ENCODE results near the gene MMP1. TPM values are rescaled to one million over a fixed set of nuclear protein-coding genes. Genes with fewer than 3 reads are reported as not detected.

The MMP1 gene
- total RNA-seq, 1 experiment from 2014 or later: 0.15 TPM

DNA sequence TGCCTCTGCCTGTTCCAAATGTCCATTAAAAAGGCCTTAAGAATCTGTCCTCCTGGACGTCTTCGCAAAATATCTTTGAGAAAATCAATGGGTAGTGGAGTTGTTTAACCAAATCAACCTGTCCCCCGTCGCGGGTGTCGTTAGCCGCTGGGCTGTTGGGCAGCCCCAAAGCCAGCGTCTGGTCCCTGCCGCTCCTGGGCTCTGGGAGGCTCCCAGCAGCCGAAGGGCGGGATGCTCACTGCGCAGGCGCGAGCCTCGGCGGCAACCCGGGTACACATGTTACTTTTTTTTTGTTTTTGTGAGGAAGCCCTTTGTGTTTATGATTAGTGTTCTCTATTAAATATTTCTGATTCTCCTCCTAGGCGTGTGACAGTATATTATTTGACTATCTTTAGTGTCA is 30.2 kb downstream of the MMP1 start:
- H3K4me1 ChIP-seq (ENCODE audit: control insufficient read depth, insufficient read depth, low read length): no peaks in the 10 kb centered on the region
- ChIA-PET POLR2A (no interaction called here), CTCF (no interaction called here)
- in situ Hi-C loops (cut with HindIII; ENCODE audit: low pct_unique_long_range_greater_than_20kb, low sequenced_read_pairs) (no loop called here), intact Hi-C loops (cut with micrococcal nuclease; ENCODE audit: unreplicated experiment) (no loop called here)
- H3K27me3 ChIP-seq (ENCODE audit: control insufficient read depth, insufficient read depth, low read length): peaks cover 9% of the 10 kb centered on the region; the same call in 1 of the 2 replicates
- ATAC-seq: peak; percentile 89
- H3K4me3 ChIP-seq (ENCODE audit: low read depth in 2 of 2, low read length in 2 of 2): peak overlapping the region; percentile 19 to 28
- no peaks in the 10 kb centered on the region for H3K36me3 ChIP-seq (ENCODE audit: control insufficient read depth, insufficient read depth, low read length)
- H3K27ac ChIP-seq (ENCODE audit: low read length): no peak overlapping the region
- DNase-seq (ENCODE audit: low read depth, low spot score): no peak
- TF ChIP-seq POLR2AphosphoS5 (IDR thresholded peaks at IDR 0.05; ENCODE audit: low read depth, low read length) (no peak), SIN3A (IDR thresholded peaks at IDR 0.05; ENCODE audit: borderline replicate concordance, insufficient read depth, low read depth, low read length) (no peak), TCF7L2 (IDR thresholded peaks at IDR 0.05; ENCODE audit: low read depth, low read length) (no peak)
- TF ChIP-seq, protein P1, sequence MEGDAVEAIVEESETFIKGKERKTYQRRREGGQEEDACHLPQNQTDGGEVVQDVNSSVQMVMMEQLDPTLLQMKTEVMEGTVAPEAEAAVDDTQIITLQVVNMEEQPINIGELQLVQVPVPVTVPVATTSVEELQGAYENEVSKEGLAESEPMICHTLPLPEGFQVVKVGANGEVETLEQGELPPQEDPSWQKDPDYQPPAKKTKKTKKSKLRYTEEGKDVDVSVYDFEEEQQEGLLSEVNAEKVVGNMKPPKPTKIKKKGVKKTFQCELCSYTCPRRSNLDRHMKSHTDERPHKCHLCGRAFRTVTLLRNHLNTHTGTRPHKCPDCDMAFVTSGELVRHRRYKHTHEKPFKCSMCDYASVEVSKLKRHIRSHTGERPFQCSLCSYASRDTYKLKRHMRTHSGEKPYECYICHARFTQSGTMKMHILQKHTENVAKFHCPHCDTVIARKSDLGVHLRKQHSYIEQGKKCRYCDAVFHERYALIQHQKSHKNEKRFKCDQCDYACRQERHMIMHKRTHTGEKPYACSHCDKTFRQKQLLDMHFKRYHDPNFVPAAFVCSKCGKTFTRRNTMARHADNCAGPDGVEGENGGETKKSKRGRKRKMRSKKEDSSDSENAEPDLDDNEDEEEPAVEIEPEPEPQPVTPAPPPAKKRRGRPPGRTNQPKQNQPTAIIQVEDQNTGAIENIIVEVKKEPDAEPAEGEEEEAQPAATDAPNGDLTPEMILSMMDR (IDR thresholded peaks at IDR 0.05): no peak
- TF ChIP-seq, protein P2, sequence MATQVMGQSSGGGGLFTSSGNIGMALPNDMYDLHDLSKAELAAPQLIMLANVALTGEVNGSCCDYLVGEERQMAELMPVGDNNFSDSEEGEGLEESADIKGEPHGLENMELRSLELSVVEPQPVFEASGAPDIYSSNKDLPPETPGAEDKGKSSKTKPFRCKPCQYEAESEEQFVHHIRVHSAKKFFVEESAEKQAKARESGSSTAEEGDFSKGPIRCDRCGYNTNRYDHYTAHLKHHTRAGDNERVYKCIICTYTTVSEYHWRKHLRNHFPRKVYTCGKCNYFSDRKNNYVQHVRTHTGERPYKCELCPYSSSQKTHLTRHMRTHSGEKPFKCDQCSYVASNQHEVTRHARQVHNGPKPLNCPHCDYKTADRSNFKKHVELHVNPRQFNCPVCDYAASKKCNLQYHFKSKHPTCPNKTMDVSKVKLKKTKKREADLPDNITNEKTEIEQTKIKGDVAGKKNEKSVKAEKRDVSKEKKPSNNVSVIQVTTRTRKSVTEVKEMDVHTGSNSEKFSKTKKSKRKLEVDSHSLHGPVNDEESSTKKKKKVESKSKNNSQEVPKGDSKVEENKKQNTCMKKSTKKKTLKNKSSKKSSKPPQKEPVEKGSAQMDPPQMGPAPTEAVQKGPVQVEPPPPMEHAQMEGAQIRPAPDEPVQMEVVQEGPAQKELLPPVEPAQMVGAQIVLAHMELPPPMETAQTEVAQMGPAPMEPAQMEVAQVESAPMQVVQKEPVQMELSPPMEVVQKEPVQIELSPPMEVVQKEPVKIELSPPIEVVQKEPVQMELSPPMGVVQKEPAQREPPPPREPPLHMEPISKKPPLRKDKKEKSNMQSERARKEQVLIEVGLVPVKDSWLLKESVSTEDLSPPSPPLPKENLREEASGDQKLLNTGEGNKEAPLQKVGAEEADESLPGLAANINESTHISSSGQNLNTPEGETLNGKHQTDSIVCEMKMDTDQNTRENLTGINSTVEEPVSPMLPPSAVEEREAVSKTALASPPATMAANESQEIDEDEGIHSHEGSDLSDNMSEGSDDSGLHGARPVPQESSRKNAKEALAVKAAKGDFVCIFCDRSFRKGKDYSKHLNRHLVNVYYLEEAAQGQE (IDR thresholded peaks at IDR 0.05; ENCODE audit: insufficient read depth in 1 of 2, low read depth in 2 of 2, low read length in 1 of 2): no peak
- H3K9me3 ChIP-seq (ENCODE audit: control insufficient read depth, insufficient read depth, low read depth, low read length): no peaks in the 10 kb centered on the region
- no TSS peak for BruUV-seq (replicated peaks)

DNA sequence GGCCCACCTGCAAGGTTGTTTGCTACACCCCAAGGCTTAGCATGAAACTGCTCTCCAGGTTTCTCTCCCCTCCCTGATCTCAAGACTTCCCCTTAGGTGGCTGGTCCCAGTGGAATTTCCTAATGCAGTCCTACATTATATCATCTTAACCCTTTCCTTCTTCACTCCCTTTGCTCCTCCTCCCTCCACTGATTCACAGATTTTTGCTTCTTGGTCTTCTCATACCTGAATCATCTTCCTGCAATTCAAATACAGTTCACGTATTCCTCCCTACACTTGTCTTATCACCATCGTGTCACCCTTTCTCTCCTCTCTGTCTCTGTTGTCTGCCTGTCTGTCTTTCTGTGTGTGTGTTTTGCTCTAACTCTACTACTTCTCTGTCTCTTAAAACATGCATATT is 34.5 kb downstream of the MMP1 start:
- Histone ChIP-seq H3K4me1 (ENCODE audit: control insufficient read depth, insufficient read depth, low read length) (no peaks in the 10 kb centered on the region), H3K9me3 (ENCODE audit: control insufficient read depth, insufficient read depth, low read depth, low read length) (no peaks in the 10 kb centered on the region), H3K27me3 (ENCODE audit: control insufficient read depth, insufficient read depth, low read length) (peaks cover 9% of the 10 kb centered on the region; the same call in 1 of the 2 replicates), H3K36me3 (ENCODE audit: control insufficient read depth, insufficient read depth, low read length) (no peaks in the 10 kb centered on the region), H3K4me3 (ENCODE audit: low read depth in 2 of 2, low read length in 2 of 2) (no peak overlapping the region), H3K27ac (ENCODE audit: low read length) (no peak overlapping the region)
- no TSS peak for BruUV-seq (replicated peaks)
- in situ Hi-C loops (cut with HindIII; ENCODE audit: low pct_unique_long_range_greater_than_20kb, low sequenced_read_pairs) (no loop called here), intact Hi-C loops (cut with micrococcal nuclease; ENCODE audit: unreplicated experiment) (no loop called here)
- no peak for ATAC-seq
- ChIA-PET POLR2A (no interaction called here), CTCF (no interaction called here)
- TF ChIP-seq, protein P2 (IDR thresholded peaks at IDR 0.05; ENCODE audit: insufficient read depth in 1 of 2, low read depth in 2 of 2, low read length in 1 of 2): no peak
- no peak for DNase-seq (ENCODE audit: low read depth, low spot score)

Measured in Panc1 (cell line).